ENCODE results near the gene GNLY.

The GNLY gene

DNA sequence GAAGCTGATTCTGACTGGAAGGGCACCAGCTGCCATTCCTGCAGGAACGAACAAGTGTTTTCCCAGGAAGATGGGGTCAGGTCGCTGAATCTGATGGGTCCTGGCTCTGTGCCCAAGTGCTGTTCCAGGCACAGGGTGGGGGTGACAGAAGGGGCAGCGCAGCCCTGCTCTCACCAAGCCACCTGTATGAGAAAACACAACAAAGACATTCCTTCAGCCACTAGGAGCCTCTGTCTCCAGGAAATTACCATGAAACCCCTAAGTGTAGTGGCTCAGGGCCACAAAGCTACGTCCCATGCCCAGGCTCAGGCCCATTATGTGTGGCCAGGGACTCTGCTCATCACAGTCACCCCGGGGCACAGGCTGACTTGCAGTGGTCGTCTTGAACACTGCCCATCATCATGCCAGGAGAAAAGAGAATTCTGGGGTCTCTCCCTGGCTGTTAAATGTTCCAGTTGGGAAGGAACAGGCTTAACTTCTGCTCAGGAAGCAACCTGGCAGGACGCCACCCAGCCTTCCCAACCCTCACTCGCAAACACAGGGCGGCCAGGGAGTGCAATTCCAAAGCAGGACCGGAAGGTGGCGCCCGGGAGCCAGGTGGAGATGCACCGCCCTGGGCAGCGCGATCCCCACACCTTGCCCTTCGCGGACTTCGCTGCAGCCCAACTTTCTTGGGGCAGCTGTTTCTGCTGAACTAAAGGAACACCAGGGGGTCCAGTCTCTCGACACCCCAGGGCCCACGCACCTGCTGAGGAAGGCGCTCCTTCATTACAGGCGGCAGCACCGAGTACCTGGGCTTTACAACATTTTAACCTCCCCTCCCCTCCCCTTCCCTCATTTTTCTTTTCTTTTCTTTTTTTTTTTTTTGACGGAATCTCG, 15.1 kb upstream of the GNLY start:
- H3K27me3 ChIP-seq (ENCODE audit: low read depth, low read length): peaks cover 13% of the 10 kb centered on the region
- H4K20me1 ChIP-seq (ENCODE audit: insufficient read depth, low read length): no peaks in the 10 kb centered on the region
- no peaks in the 10 kb centered on the region for H3K36me3 ChIP-seq (replicated peaks; ENCODE audit: low read depth, low read length)
- no peak overlapping the region for H3K27ac ChIP-seq (ENCODE audit: low read length)
- no peak overlapping the region for H3K4me3 ChIP-seq (ENCODE audit: low read length)
- TF ChIP-seq EZH2phosphoT487 (IDR thresholded peaks at IDR 0.05; ENCODE audit: low read depth) (no peak), CTCF (IDR thresholded peaks at IDR 0.05; ENCODE audit: low read depth, low read length) (peak; percentile 85)
- no peaks in the 10 kb centered on the region for H3K9me3 ChIP-seq (ENCODE audit: insufficient read depth, low read length)
- no peak overlapping the region for H2AFZ ChIP-seq (ENCODE audit: low read depth, low read length)
- H3K79me2 ChIP-seq (ENCODE audit: low read length): no peaks in the 10 kb centered on the region
- peaks cover 5% of the 10 kb centered on the region; the same call in 1 of the 2 replicates for H3K4me1 ChIP-seq (ENCODE audit: low read length)
- no peak overlapping the region for H3K9ac ChIP-seq (ENCODE audit: low read length)
- H3K4me2 ChIP-seq (ENCODE audit: low read length): peak overlapping the region; percentile 49

DNA sequence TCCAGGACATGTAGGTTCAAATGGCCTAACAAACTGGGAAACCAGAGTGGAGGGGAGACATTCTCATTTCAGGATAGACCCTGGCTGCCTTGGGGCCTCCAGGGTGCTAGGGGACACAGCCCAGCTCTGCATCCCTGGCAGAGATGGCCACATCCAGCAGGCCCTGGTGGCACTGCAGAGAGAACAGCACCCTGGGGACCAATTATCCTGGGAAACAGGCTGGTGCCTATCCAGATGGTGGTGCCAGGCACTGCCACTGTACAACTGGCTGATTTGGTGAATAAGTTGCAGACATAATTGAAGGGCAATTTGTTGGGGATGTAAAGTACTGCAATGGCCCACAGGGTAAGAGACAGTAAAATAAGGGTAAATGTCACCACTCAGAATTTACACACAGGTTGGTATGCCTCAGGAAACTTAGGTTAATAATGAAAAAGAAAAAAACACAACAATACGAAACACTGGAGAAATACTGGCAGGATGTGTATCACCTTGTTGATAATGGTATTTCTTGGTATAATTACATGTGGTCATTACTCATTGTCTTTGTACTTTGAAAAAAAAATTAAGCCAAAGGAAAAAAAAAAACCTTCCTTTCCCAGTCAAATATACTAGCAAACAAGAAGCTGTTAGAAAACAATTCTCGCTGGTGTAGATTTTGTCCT, 13.3 kb upstream of the GNLY start:
- Histone ChIP-seq H3K9ac (ENCODE audit: low read length) (no peak overlapping the region), H3K27me3 (ENCODE audit: low read depth, low read length) (peaks cover 13% of the 10 kb centered on the region)

GRCh38 chr2:85681372-85681763, 12.8 kb upstream of the GNLY start:
- H3K79me2 ChIP-seq (ENCODE audit: low read length): no peaks in the 10 kb centered on the region
- no peak overlapping the region for H3K4me2 ChIP-seq (ENCODE audit: low read length)
- H3K4me1 ChIP-seq (ENCODE audit: low read length): peaks cover 5% of the 10 kb centered on the region; the same call in 1 of the 2 replicates
- H3K9ac ChIP-seq (ENCODE audit: low read length): no peak overlapping the region
- H3K27me3 ChIP-seq (ENCODE audit: low read depth, low read length): peaks cover 14% of the 10 kb centered on the region
- no peaks in the 10 kb centered on the region for H4K20me1 ChIP-seq (ENCODE audit: insufficient read depth, low read length)
- no peak overlapping the region for H3K27ac ChIP-seq (ENCODE audit: low read length)
- TF ChIP-seq EZH2phosphoT487 (IDR thresholded peaks at IDR 0.05; ENCODE audit: low read depth) (no peak), CTCF (IDR thresholded peaks at IDR 0.05; ENCODE audit: low read depth, low read length) (no peak)
- no peaks in the 10 kb centered on the region for H3K9me3 ChIP-seq (ENCODE audit: insufficient read depth, low read length)
- no peak overlapping the region for H3K4me3 ChIP-seq (ENCODE audit: low read length)
- no peak overlapping the region for H2AFZ ChIP-seq (ENCODE audit: low read depth, low read length)
- no peaks in the 10 kb centered on the region for H3K36me3 ChIP-seq (replicated peaks; ENCODE audit: low read depth, low read length)

More for the DNA sequence above, 13.3 kb upstream of the GNLY start:
- Histone ChIP-seq H3K4me2 (ENCODE audit: low read length) (no peak overlapping the region), H3K9me3 (ENCODE audit: insufficient read depth, low read length) (no peaks in the 10 kb centered on the region), H3K4me1 (ENCODE audit: low read length) (peaks cover 5% of the 10 kb centered on the region; the same call in 1 of the 2 replicates), H3K36me3 (replicated peaks; ENCODE audit: low read depth, low read length) (no peaks in the 10 kb centered on the region), H3K4me3 (ENCODE audit: low read length) (no peak overlapping the region), H2AFZ (ENCODE audit: low read depth, low read length) (no peak overlapping the region), H4K20me1 (ENCODE audit: insufficient read depth, low read length) (no peaks in the 10 kb centered on the region), H3K27ac (ENCODE audit: low read length) (no peak overlapping the region), H3K79me2 (ENCODE audit: low read length) (no peaks in the 10 kb centered on the region)
- TF ChIP-seq CTCF (IDR thresholded peaks at IDR 0.05; ENCODE audit: low read depth, low read length): no peak
- no peak for TF ChIP-seq EZH2phosphoT487 (IDR thresholded peaks at IDR 0.05; ENCODE audit: low read depth)

DNA sequence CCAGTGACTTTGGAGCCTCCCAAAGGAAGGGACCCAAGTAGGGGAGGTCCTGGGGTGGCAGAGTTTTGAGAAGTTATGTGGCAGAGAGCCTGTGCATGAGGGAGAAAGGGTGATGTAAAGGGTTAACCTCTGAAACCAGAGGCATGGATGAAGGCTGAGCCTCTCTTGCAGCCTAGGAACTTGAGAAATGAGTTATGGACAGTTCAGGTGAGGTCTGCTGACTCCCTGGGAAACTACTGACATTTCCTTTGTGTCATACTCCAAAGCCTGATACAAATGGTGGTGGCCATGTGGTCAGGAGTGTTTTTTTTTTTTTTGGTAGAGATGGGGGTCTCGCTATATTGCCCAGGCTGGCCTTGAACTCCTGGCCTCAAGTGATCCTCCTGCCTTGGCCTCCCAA, 12.4 kb upstream of the GNLY start:
- H3K79me2 ChIP-seq (ENCODE audit: low read length): no peaks in the 10 kb centered on the region
- H2AFZ ChIP-seq (ENCODE audit: low read depth, low read length): no peak overlapping the region
- H4K20me1 ChIP-seq (ENCODE audit: insufficient read depth, low read length): no peaks in the 10 kb centered on the region
- H3K36me3 ChIP-seq (replicated peaks; ENCODE audit: low read depth, low read length): no peaks in the 10 kb centered on the region
- H3K27ac ChIP-seq (ENCODE audit: low read length): no peak overlapping the region
- peaks cover 2% of the 10 kb centered on the region; the same call in 1 of the 2 replicates for H3K4me1 ChIP-seq (ENCODE audit: low read length)
- H3K4me2 ChIP-seq (ENCODE audit: low read length): no peak overlapping the region
- peaks cover 18% of the 10 kb centered on the region for H3K27me3 ChIP-seq (ENCODE audit: low read depth, low read length)
- no peak overlapping the region for H3K4me3 ChIP-seq (ENCODE audit: low read length)
- H3K9ac ChIP-seq (ENCODE audit: low read length): no peak overlapping the region
- no peaks in the 10 kb centered on the region for H3K9me3 ChIP-seq (ENCODE audit: insufficient read depth, low read length)
- TF ChIP-seq CTCF (IDR thresholded peaks at IDR 0.05; ENCODE audit: low read depth, low read length) (no peak), EZH2phosphoT487 (IDR thresholded peaks at IDR 0.05; ENCODE audit: low read depth) (no peak)

All from OCI-LY3 (cell line).